Colonic mucosa (tissue), 4 donors: ENCODE data around the gene BRAT1. TPM values are rescaled to one million over a fixed set of nuclear protein-coding genes. Genes with fewer than 3 reads are reported as not detected.

ENCODE experiments used
- DNase-seq: peaks from one replicate; pipeline ENCODE4 v3.0.0-alpha.2; 2020
- H3K27ac ChIP-seq: fragments of 200-600 bp; one replicate; pipeline ENCODE4 v1.8.0; 2021
- H3K27me3 ChIP-seq: fragments of 200-600 bp; one replicate; pipeline ENCODE4 v1.8.0; 2021
- H3K36me3 ChIP-seq: fragments of 200-600 bp; one replicate; pipeline ENCODE4 v1.8.0; 2021
- H3K4me1 ChIP-seq: fragments of 200-600 bp; one replicate; pipeline ENCODE4 v1.8.0; 2021; ENCODE audit warnings: mild to moderate bottlenecking
- H3K4me3 ChIP-seq: fragments of 200-600 bp; one replicate; pipeline ENCODE4 v1.8.0; 2021
- H3K9ac ChIP-seq, 2 donors: one replicate each; pipeline ENCODE4 v1.7.0; 2013; ENCODE audit warnings: control low read depth in 2 of 2, low read depth in 2 of 2, low read length in 2 of 2
- H3K9me3 ChIP-seq: fragments of 200-600 bp; one replicate; pipeline ENCODE4 v1.8.0; 2021
- CTCF ChIP-seq: fragments of 200-600 bp; IDR thresholded peaks from one replicate; pipeline ENCODE4 v1.8.0; 2022; ENCODE audit warnings: antibody characterized with exemption, mild to moderate bottlenecking
- intact Hi-C: fragments of 100-400 bp; cut with DNase I; formaldehyde crosslinking; loops from one replicate; pipeline ENCODE4 v1.14.1; 2022
- total RNA-seq, 2 donors: library from RNA; stranded (reverse); fragmentation: NEBNext Ultra II Directional in 1 of 2; extraction: Animal tissue kit (Norgen Biotek cat#: 25700) in 1 of 2; gene quantifications; one replicate each; pipeline ENCODE4 v1.2.1, GENCODE V29; 2021
- donor health status: healthy.
- donor health status: DM: no; HTN: no; CAD: no.
- donor health status: DM: no; HTN: no; CAD: no.

Gene BRAT1
- total RNA-seq, 2 donors from 2014 or later = 19.3 to 40.0 TPM

GRCh38 chr7:2551418-2551817, 3.9 kb downstream of the BRAT1 start:
- no peaks in the 10 kb centered on the region for H3K27me3 ChIP-seq
- no peaks in the 10 kb centered on the region for H3K9me3 ChIP-seq
- H3K27ac ChIP-seq = no peak overlapping the region
- H3K9ac ChIP-seq = no peak overlapping the region
- peaks cover 12% of the 10 kb centered on the region for H3K4me1 ChIP-seq
- H3K36me3 ChIP-seq = no peaks in the 10 kb centered on the region
- no peak overlapping the region for H3K4me3 ChIP-seq
- TF ChIP-seq CTCF = no peak
- DNase-seq = no peak
- intact Hi-C loops = no loop called here

GRCh38 chr7:2546776-2547586, 8.3 kb downstream of the BRAT1 start:
- H3K4me1 ChIP-seq = no peaks in the 10 kb centered on the region
- H3K4me3 ChIP-seq = no peak overlapping the region
- DNase-seq = no peak
- no peak for TF ChIP-seq CTCF
- intact Hi-C loops = no loop called here
- no peak overlapping the region for H3K27ac ChIP-seq
- H3K9me3 ChIP-seq = no peaks in the 10 kb centered on the region
- no peaks in the 10 kb centered on the region for H3K36me3 ChIP-seq
- no peak overlapping the region for H3K9ac ChIP-seq
- no peaks in the 10 kb centered on the region for H3K27me3 ChIP-seq

- no peaks in the 10 kb centered on the region for H3K9me3 ChIP-seq
- DNase-seq = no peak
- H3K9ac ChIP-seq = no peak overlapping the region
- H3K27me3 ChIP-seq = no peaks in the 10 kb centered on the region
- no peak for TF ChIP-seq CTCF
- H3K4me3 ChIP-seq = no peak overlapping the region
- no peaks in the 10 kb centered on the region for H3K4me1 ChIP-seq
- intact Hi-C loops = no loop called here
- H3K36me3 ChIP-seq = no peaks in the 10 kb centered on the region
- no peak overlapping the region for H3K27ac ChIP-seq
Observed at GRCh38 chr7:2545746-2546425, 9.4 kb downstream of the BRAT1 start.

DNA sequence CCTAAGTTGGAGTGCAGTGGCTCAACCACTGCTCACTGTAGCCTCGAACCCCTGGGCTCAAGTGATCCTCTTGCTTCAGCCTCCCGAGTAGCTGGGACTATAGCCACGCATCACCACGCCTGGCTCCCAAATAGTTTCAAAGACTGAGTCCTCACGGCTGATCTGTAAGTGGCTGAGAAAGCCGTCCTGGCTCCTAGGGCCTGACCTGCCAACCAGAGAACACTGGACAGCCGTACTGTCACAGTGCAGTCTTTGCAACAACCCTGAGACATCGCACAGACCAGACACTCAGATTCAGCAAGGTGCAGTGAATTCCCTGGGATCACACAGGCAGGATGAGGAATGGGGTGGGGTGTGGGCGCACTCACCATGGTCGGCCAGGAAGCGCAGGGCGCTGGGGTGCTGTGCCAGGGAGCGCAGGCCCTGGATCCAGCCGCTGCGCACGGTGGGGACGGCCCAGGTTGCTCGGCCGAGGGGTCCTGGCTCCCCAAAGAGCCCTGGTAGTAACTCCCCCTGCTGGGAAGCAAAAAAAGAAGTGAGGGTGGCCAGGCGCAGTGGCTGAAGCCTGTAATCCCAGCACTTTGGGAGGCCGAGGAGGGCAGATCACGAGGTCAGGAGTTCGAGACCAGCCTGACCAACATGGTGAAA, 10.7 kb downstream of the BRAT1 start:
- Histone ChIP-seq H3K9ac (no peak overlapping the region), H3K27ac (no peak overlapping the region), H3K36me3 (no peaks in the 10 kb centered on the region), H3K27me3 (no peaks in the 10 kb centered on the region), H3K4me3 (no peak overlapping the region), H3K4me1 (no peaks in the 10 kb centered on the region), H3K9me3 (no peaks in the 10 kb centered on the region)
- no peak for TF ChIP-seq CTCF
- DNase-seq = no peak
- intact Hi-C loops = no loop called here

DNA sequence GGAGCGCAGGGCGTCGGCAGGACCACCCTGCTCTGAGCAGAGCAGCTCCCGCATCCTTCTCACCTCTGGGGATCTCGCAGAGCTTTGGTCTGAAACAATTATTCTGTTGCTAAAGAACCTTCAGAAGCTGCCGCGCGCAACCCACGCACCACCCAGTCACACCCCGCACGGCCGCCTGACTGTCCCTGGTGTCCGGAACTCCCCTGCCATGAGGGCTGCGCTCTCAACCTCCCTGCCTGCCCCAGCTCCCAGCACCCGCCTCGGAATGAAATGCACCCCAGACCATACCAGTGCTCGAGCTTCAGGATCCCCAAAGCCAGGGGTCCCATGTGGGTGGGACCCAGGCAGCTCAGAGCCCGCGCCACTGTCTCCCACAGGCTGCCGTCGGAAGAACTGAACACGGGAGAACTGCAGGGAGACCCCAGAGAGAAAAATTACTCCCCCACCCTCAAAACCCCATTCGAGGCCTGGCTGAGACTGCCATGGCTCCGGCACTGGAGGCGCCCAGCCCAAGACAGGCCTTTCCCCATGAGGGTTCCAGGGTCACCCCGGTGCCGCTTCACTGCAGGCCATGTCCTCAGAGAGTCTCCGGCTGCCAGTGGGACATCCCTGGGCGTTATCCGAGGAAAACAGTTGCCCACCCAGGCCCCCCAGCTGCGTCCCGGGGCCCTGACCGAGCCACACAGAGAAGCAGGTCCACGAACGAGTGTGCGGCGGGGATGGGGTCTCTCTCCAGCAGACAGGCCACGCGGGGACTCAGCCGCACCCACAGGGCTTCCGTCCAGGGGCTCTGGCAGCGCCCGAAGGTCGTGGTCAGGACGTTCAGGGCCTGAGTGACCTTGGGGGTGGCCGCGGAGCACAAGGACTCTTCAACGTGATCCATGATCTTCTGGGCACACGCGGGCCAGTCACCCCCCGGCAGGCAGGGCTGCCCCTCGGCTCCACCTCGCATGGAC, 12.1 kb downstream of the BRAT1 start:
- no peaks in the 10 kb centered on the region for H3K27me3 ChIP-seq
- no peak for DNase-seq
- no peak overlapping the region for H3K27ac ChIP-seq
- intact Hi-C loops = no loop called here
- no peaks in the 10 kb centered on the region for H3K4me1 ChIP-seq
- H3K9me3 ChIP-seq = no peaks in the 10 kb centered on the region
- H3K9ac ChIP-seq = no peak overlapping the region
- no peak overlapping the region for H3K4me3 ChIP-seq
- no peak for TF ChIP-seq CTCF
- H3K36me3 ChIP-seq = no peaks in the 10 kb centered on the region
